HepG2 (cell line): Measurements from ENCODE around the gene AVPR2. TPM values are rescaled to one million over a fixed set of nuclear protein-coding genes. Genes with fewer than 3 reads are reported as not detected.

Experiments used
- ATAC-seq: fragments of 200-7000 bp; cut with Tn5 transposase; 3 replicates; pipeline ENCODE4 v1.9.1; 2020; ENCODE audit warnings: mild to moderate bottlenecking, moderate library complexity
- BruUV-seq: library from RNA; stranded (reverse); fragments of 400-500 nt; replicated peaks from 2 replicates; lab custom pipeline; 2021; lab: Mats Ljungman, UMichigan
- CTCF ChIA-PET: fragments of 300-600 bp; formaldehyde crosslinking; extraction: SDS; loops from one replicate; lab custom pipeline; 2021; ENCODE audit warnings: low total read pairs, inconsistent platforms, low intra/inter-chr PET ratio; lab: Yijun Ruan, JAX
- POLR2A ChIA-PET: fragments of 350-600 bp; sonication (Branson Sonifier 250); formaldehyde crosslinking; loops from one replicate; lab custom pipeline; 2020; ENCODE audit warnings: antibody characterized with exemption, inconsistent platforms; lab: Yijun Ruan, JAX
- DNase-seq: peaks from one replicate; pipeline ENCODE4 v3.0.0-alpha.2; 2015; ENCODE audit warnings: low spot score
- FAIRE-seq: peaks from 3 replicates; lab custom pipeline; 2011; peaks lifted over from hg19 to GRCh38; lab: Jason Lieb, UNC
- H2AFZ ChIP-seq: one replicate; pipeline ENCODE4 v1.6.1; 2011; ENCODE audit warnings: low read length, inconsistent platforms
- H3K27ac ChIP-seq: fragments of 300-600 bp; 3 replicates; pipeline ENCODE4 v1.8.0; 2011; ENCODE audit warnings: mixed run types, mild to moderate bottlenecking, mixed read lengths, low read length, inconsistent platforms; ENCODE audit not compliant: insufficient read depth; ENCODE audit errors: extremely low read length
- H3K27me3 ChIP-seq, 2 experiments: fragments of 200-600 bp in 1 of 2; 2 replicates in 1 of 2; 3 replicates in 1 of 2; pipeline versions ENCODE4 v1.6.0 to v1.8.0; 2011; ENCODE audit warnings: low read length in 2 of 2, mild to moderate bottlenecking in 2 of 2, moderate library complexity in 2 of 2, inconsistent platforms in 1 of 2; ENCODE audit not compliant: insufficient read depth in 2 of 2, control insufficient read depth in 1 of 2
- H3K36me3 ChIP-seq, 2 experiments: fragments of 200-600 bp in 1 of 2; replicated peaks in 1 of 2; 2 replicates in 1 of 2; 3 replicates in 1 of 2; pipeline versions ENCODE4 v1.5.1 to v1.8.0; 2011; ENCODE audit warnings: low read length in 2 of 2, inconsistent platforms in 1 of 2; ENCODE audit not compliant: insufficient read depth in 2 of 2, control insufficient read depth in 1 of 2
- H3K4me1 ChIP-seq: 2 replicates; pipeline ENCODE4 v1.5.1; 2012; ENCODE audit warnings: low read length, inconsistent platforms; ENCODE audit not compliant: insufficient read depth
- H3K4me2 ChIP-seq: 2 replicates; pipeline ENCODE4 v1.6.0; 2011; ENCODE audit warnings: low read depth, low read length, inconsistent platforms
- H3K4me3 ChIP-seq, 3 experiments: fragments of 200-600 bp in 1 of 3; sonication (generic), shearing (Covaris generic) in 1 of 3; replicated peaks in 1 of 3; 2 replicates each; pipeline ENCODE4 v1.5.1; 2011 to 2016; ENCODE audit warnings: low read length in 3 of 3, inconsistent platforms in 2 of 3, low read depth in 2 of 3, mild to moderate bottlenecking in 2 of 3, control low read depth in 1 of 3, mixed read lengths in 1 of 3; ENCODE audit not compliant: insufficient read depth in 1 of 3
- H3K79me2 ChIP-seq: one replicate; pipeline ENCODE4 v1.6.1; 2011; ENCODE audit warnings: low read length, inconsistent platforms; ENCODE audit not compliant: insufficient read depth
- H3K9ac ChIP-seq: 2 replicates; pipeline ENCODE4 v1.6.0; 2011; ENCODE audit warnings: mild to moderate bottlenecking, low read depth, low read length, inconsistent platforms; ENCODE audit not compliant: insufficient read depth
- H3K9me3 ChIP-seq: 2 replicates; pipeline ENCODE4 v1.5.1; 2012; ENCODE audit warnings: mild to moderate bottlenecking, low read length
- H4K20me1 ChIP-seq: 2 replicates; pipeline ENCODE4 v1.6.0; 2011; ENCODE audit warnings: inconsistent platforms, mild to moderate bottlenecking, low read length, moderate library complexity; ENCODE audit not compliant: insufficient read depth
- AGO2 ChIP-seq: fragments of 200-400 bp; formaldehyde crosslinking; optimal IDR thresholded peaks from 2 replicates; pipeline ENCODE3; 2017; ENCODE audit warnings: mild to moderate bottlenecking, low read depth, low read length, moderate library complexity
- FIP1L1 ChIP-seq: fragments of 200-400 bp; formaldehyde crosslinking; IDR thresholded peaks from 2 replicates; pipeline ENCODE4 v1.6.1; 2018; ENCODE audit warnings: low read depth, mild to moderate bottlenecking, low read length, moderate library complexity, borderline replicate concordance; ENCODE audit not compliant: insufficient read depth
- HIVEP1 ChIP-seq: sonication (generic); formaldehyde crosslinking; IDR thresholded peaks from 2 replicates; pipeline ENCODE4 v1.4.0; 2020; ENCODE audit warnings: mild to moderate bottlenecking, missing genetic modification reagents
- NBN ChIP-seq: fragments of 450-650 bp; conservative IDR thresholded peaks from 2 replicates; pipeline ENCODE4 v1.6.1; 2017
- RBFOX2 ChIP-seq: fragments of 200-400 bp; formaldehyde crosslinking; IDR thresholded peaks from 2 replicates; pipeline ENCODE4 v1.6.1; 2017; ENCODE audit warnings: low read depth, mild to moderate bottlenecking, low read length
- RELA ChIP-seq: sonication (generic); formaldehyde crosslinking; IDR thresholded peaks from 2 replicates; pipeline ENCODE4 v1.4.0; 2020; ENCODE audit warnings: missing genetic modification reagents
- WGBS: methylation state at CpG from one replicate; pipeline ENCODE4 v1.1.6; 2017; ENCODE audit warnings: low lambda C conversion rate; 5-methylcytosine and 5-hydroxymethylcytosine counted together
- in situ Hi-C: cut with HindIII; loops from 2 replicates; pipeline ENCODE4 v1.10.0; 2017; ENCODE audit warnings: low pct_unique_long_range_greater_than_20kb; ENCODE audit not compliant: extremely low pct_ligation_motif_present
- intact Hi-C: fragments of 100-400 bp; cut with micrococcal nuclease; formaldehyde crosslinking; loops from one replicate; pipeline ENCODE4 v1.10.0; 2022; ENCODE audit not compliant: unreplicated experiment
- polyA plus RNA-seq, 8 experiments: library from polyadenylated mRNA; depleted of rRNA in 3 of 8; stranded (reverse) in 7 of 8; unstranded in 1 of 8; fragments of >200 nt; fragmentation: Illumina TruSeq in 4 of 8; extraction: Trizol in 4 of 8; gene quantifications; 2 replicates each; pipeline versions ENCODE4 v1.2.1 to v1.2.3, GENCODE V29; 2011 to 2016; ENCODE audit warnings: low read depth in 4 of 8, missing spikeins in 1 of 8, mixed read lengths in 1 of 8; ENCODE audit not compliant: insufficient read depth in 1 of 8
- total RNA-seq, 5 experiments: library from RNA; depleted of rRNA; stranded (reverse); fragments of >200 nt; fragmentation: Illumina TruSeq; extraction: Trizol; gene quantifications; 2 replicates each; pipeline ENCODE4 v1.2.3, GENCODE V29; 2016; ENCODE audit warnings: low read depth in 1 of 5
- TF ChIP-seq, protein P1 (sequence below): sonication (generic); formaldehyde crosslinking; IDR thresholded peaks from 2 replicates; pipeline ENCODE4 v1.5.0; 2020; ENCODE audit warnings: mild to moderate bottlenecking, missing genetic modification reagents

AVPR2 gene
- total and polyA plus RNA-seq, 2 of the 13 experiments (the other 11 are each of a cell fraction or from before 2014, with no cell fraction given) = not detected

DNA sequence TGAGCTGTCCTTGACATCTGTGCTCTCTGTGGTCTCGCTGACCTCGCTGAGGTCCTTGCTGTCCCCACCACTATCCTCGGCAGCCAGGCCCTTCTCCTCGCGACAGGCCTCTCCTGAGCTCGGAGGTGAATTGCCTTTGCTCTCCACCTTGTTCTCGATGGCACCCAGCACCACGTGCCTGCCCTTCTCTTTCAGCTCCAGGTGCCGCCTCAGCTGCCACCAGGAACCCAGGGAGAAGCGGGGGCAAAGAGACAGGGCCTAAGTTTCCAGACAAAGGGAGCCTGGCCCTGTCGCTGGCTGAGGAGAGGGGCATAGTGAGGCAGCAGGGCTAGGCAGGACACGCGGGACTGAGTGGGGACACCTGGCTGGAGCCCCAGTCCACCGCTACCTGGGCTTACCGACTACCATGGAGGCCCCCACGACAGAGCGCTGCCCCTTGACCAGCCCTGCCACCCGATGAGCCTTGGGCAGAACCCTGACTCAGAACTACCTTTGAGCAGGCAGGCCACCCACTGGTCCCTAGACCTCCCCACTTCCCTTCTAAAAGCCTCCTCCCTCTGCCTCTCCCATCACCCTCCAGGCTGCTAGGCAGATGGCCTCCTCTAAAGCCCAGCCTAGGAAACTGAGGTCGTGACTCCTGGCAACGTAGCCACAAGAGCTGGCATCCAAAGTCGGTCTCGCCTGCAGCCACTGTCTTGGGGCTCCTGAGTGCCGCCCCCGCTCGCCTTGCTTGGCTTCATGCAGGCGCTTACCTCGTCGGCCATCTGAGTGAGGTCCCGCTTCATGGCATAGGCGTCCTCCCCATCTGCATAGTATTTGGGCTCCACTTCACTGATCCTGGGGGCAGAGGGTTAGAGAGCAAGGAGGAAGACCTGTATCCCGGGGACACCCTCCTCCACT lies 25.8 kb downstream of the AVPR2 start:
- Histone ChIP-seq H3K4me2 (no peak overlapping the region), H3K4me1 (peaks cover 31% of the 10 kb centered on the region), H3K9ac (no peak overlapping the region), H2AFZ (no peak overlapping the region), H3K27ac (no peak overlapping the region), H4K20me1 (no peaks in the 10 kb centered on the region), H3K4me3 (no peak overlapping the region), H3K36me3 (peaks cover 1 to 8% of the 10 kb centered on the region in 2 experiments; a peak in 1 of 5 replicates), H3K79me2 (peaks cover 9% of the 10 kb centered on the region), H3K9me3 (no peaks in the 10 kb centered on the region), H3K27me3 (no peaks in the 10 kb centered on the region)
- in situ Hi-C loops = no loop called here
- intact Hi-C loops = no loop called here
- POLR2A ChIA-PET = interaction anchor here (4.2 kb wide), 1 partner anchor 17 kb away, joined by 82 read pairs; the partner anchor contains the start of gene RENBP
- FAIRE-seq (no peak), DNase-seq (no peak), ATAC-seq (no peak)
- WGBS = 92% methylated on average over 13 of the region's 31 CpGs
- CTCF ChIA-PET = no interaction called here
- 0 out of 2 replicates have a peak, but pooled peaks have one; percentile 23 for TF ChIP-seq RBFOX2
- TF ChIP-seq RELA (CRISPR knock-in tag) = no peak
- TF ChIP-seq AGO2 = peak; percentile 26
- TF ChIP-seq, protein P1, sequence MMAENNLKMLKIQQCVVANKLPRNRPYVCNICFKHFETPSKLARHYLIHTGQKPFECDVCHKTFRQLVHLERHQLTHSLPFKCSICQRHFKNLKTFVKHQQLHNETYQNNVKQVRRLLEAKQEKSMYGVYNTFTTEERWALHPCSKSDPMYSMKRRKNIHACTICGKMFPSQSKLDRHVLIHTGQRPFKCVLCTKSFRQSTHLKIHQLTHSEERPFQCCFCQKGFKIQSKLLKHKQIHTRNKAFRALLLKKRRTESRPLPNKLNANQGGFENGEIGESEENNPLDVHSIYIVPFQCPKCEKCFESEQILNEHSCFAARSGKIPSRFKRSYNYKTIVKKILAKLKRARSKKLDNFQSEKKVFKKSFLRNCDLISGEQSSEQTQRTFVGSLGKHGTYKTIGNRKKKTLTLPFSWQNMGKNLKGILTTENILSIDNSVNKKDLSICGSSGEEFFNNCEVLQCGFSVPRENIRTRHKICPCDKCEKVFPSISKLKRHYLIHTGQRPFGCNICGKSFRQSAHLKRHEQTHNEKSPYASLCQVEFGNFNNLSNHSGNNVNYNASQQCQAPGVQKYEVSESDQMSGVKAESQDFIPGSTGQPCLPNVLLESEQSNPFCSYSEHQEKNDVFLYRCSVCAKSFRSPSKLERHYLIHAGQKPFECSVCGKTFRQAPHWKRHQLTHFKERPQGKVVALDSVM (CRISPR knock-in tag) = no peak
- TF ChIP-seq NBN = no peak
- TF ChIP-seq FIP1L1 = no peak
- TF ChIP-seq HIVEP1 (CRISPR knock-in tag) = no peak
- BruUV-seq = no TSS peak
